ENCODE data around the gene SYCP2L. TPM values are rescaled to one million over a fixed set of nuclear protein-coding genes. Genes with fewer than 3 reads are reported as not detected.

SYCP2L gene
- total RNA-seq, 2 donors from 2014 or later: 0.14 TPM; not detected in 1

DNA sequence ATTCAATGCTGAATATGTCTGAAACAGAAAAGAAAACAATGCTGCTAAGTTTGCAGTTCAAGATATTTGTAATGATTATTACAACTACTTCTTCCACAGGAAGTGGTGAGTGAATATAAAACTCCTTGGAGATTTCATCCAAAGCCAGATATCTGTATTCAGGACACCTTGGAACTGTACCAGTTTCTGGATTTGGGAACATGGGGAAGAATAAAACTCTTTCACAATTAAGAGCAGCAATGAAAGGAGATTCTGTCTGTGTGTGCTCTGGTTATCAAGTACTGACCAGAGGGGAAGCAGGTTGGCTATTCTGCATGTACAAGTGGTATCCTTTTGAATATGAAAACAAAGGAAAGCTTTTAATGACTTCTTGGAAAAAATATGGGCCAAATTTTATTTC lies 136.2 kb downstream of the SYCP2L start:
- no peaks in the 10 kb centered on the region for H3K9me3 Mint-ChIP-seq
- no peaks in the 10 kb centered on the region for H3K4me1 Mint-ChIP-seq (ENCODE audit: low read depth)
- peaks cover 41% of the 10 kb centered on the region for H3K27me3 Mint-ChIP-seq (ENCODE audit: low read depth)
- no peak for DNase-seq
- H3K27ac Mint-ChIP-seq: no peak overlapping the region
- ATAC-seq (replicated peaks in 1 of 2): no peak
- H3K4me3 Mint-ChIP-seq: no peak overlapping the region
- H3K36me3 Mint-ChIP-seq (ENCODE audit: insufficient read depth in 2 of 2): no peaks in the 10 kb centered on the region

Other genes with a start within 250 kb of the SYCP2L start
- 1 to 10 TPM; 2.7 to 4.4 TPM for gene C6orf52, start 192.4 kb upstream of the SYCP2L start, total RNA-seq
- gene PAK1IP1, start 192.1 kb upstream of the SYCP2L start, total RNA-seq: 10 to 100 TPM; 21.1 to 21.7 TPM
- 10 to 100 TPM; 74.9 to 76.6 TPM for gene TMEM14C, start 164.0 kb upstream of the SYCP2L start, total RNA-seq
- gene TMEM14B, start 139.2 kb upstream of the SYCP2L start, total RNA-seq: 10 to 100 TPM; 77.4 to 78.3 TPM
- gene MAK, start 48.5 kb upstream of the SYCP2L start, total RNA-seq: under 1 TPM; 0.48 to 0.90 TPM
- gene GCM2, start 5.0 kb upstream of the SYCP2L start, total RNA-seq: not detected
- gene ELOVL2, start 157.3 kb downstream of the SYCP2L start, total RNA-seq: under 1 TPM in 1 of 2 donors, not detected in 1; 0.07 TPM
- 1 to 10 TPM; 9.1 to 9.9 TPM for gene SMIM13, start 206.8 kb downstream of the SYCP2L start, total RNA-seq
- not detected for gene ERVFRD-1, start 224.7 kb downstream of the SYCP2L start, total RNA-seq